HG02852 (cell line): ENCODE results near the gene TFDP2.
"Not testable (repeated sequence)": the region's sequence is repeated elsewhere in the genome, so short reads cannot be mapped to it uniquely, and the experiment has no call there.

Source experiments
- ATAC-seq: cut with Tn5 transposase; IDR thresholded peaks from one replicate; pipeline ENCODE4 v1.9.1; 2021; ENCODE audit warnings: mild to moderate bottlenecking, moderate library complexity; ENCODE audit not compliant: unreplicated experiment

Gene TFDP2

GRCh38 chr3:141930801-141931200 is 218.5 kb downstream of the TFDP2 start:
- no peak for ATAC-seq

DNA sequence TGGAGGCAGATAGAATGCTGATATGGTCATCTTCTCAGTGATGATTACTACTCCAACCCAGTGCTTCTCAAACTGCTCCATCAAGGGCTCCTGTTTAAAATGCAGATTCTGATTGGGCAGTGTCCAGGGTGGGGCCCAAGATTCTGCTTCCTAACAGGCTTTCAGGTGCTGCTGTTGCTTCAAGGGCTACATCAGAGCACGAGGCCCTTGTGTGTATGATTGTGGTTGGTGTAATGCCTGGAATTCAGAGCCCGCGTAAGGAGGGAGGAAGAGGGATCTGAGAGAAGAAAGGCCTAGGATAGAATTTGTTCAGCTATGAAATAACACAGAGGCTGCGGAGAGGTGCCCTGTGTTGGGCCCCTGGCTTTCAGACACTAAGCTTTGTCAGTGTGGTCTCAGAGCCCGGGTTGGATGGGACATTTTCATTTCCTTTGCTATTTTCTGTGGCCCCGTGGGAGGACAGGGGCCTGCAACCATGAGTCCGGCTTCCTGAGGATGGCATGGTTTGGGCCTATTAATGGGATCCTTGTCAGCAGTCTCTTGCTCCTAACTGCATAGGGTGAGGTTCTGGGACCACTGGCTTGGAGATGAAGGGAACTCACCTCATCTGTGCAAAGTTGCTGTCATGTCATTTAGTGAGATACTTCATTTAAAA is 219.9 kb downstream of the TFDP2 start:
- ATAC-seq = no peak

- ATAC-seq = no peak
Observed at GRCh38 chr3:141928631-141929270, 220.6 kb downstream of the TFDP2 start.

DNA sequence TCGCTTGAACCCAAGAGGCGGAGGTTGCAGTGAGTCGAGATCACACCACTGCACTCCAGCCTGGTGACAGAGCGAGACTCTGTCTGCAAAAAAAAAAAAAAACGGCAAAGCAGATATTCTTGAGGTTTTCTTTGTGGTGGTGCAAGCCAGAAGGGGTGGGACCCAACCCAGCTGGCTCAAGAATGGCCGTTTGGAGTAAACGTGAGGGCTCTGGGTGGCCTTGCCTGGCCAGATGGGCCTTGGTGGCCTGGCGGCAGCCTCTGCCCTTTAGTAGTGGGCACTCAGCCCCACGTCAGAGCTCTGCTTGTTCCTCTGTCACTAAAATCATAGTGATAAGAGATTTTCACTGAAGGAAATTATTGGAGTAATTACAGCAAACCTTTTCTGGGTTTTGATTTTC is 222.4 kb downstream of the TFDP2 start:
- no peak for ATAC-seq

DNA sequence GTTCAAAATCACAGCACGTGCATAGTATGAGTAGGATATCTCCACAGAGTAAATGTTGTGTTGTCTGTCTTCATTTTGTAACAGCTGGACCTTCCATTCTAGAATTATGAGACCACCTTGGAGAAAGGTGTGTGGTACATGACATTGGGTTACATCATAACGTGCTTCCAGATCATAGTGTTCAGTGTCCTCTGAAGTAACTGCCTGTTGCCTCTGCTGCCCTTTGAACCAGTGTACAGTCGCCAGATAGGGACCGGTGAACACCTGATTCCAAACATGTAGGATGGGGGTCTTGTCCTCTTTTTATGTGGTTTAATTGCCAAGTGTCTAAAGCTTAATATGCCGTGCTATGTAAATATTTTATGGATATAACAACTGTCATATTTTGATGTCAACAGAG is 223.7 kb downstream of the TFDP2 start:
- not testable (repeated sequence) for ATAC-seq

- no peak for ATAC-seq
Observed at GRCh38 chr3:141921316-141921715, 228.0 kb downstream of the TFDP2 start.

- no peak for ATAC-seq
Observed at GRCh38 chr3:141920701-141921100, 228.6 kb downstream of the TFDP2 start.

DNA sequence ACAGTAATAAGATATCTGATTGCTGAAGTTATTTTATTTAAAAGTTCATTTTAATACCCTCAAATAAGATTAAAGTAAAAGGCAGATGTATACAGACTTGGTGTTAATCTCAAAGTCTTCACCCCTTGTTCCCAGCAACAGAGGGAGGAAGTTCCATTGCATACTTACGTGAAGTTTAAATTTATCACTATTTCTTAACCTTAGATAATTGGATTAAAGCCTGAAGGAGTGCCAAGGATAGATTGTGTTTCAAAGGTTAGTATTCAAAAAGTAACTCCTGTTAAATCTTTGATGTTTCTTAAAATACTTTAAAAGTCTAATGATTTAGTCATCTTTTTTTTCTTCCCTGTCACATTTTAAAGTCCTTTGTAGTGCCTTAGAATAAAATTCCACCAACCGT is 233.6 kb downstream of the TFDP2 start:
- ATAC-seq = no peak

DNA sequence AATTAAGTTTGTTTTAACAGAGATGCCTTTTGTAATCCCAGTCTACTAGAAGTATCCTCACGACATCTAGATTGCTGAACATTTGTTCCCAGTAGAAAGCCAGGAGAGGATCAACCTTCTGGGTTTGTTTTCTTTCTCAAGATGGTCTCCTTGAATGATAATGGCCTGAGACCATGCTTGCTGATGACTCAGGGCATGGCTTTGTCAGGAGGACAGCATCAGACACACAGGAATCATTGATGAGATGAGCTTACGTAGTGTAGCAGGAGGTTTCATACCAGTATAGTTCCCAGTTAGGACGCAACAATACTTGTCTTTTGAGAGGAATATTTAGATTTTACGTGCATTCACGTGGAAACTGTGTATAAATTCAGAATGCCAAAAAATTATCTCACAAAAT is 234.3 kb downstream of the TFDP2 start:
- no peak for ATAC-seq

GRCh38 chr3:141914311-141914710 is 235.0 kb downstream of the TFDP2 start:
- ATAC-seq = no peak

DNA sequence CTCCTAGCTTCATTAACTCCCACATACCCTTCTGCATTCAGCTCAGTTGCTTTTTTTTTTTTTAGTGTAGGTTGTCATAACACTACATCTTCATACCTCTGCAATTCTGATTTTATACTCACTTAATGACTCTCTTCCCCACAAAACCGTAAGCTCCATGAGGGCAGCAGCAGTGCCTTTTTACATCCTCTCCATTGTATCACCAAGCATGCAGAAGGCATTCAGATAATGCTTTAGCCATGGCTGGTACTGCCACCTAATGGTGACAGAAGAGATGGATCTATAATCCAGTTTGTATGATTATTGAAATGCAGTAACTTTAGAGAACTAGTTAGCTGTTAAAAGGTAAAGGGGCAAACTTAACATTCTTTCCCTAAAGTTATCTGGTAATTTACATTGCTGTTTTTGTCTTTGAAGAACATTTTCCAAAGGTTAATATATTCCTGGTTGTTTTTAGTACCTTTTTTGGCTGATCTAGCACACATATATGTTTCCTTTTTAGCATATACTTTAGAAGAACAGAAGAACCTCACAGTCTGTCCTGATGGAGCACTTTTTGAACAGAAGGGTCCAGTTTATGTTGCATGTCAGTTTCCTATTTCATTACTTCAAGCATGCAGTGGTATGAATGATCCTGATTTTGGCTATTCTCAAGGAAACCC is 236.1 kb downstream of the TFDP2 start:
- peak; percentile 68 for ATAC-seq

DNA sequence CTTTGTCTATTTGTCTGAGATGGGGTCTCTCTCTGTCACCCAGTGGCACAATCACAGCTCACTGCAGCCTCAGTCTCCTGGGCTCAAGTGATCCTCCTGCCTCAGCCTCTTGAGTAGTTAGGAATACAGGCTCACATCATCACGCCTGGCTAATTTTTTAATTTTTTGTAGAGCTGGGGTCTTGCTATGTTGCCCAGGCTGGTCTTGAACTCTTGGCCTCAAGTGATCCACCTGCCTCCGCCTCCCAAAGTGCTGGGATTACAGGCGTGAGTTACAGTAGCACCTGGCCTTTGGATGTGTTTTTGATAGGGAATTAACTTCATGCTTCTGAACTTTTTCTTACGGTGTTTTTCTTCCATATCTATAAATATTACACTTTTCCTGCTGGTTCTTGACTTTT is 239.4 kb downstream of the TFDP2 start:
- not testable (repeated sequence) for ATAC-seq

GRCh38 chr3:141909408-141909807 is 239.9 kb downstream of the TFDP2 start:
- no peak for ATAC-seq

- no peak for ATAC-seq
Observed at GRCh38 chr3:141905129-141905528, 244.2 kb downstream of the TFDP2 start.

- no peak for ATAC-seq
Observed at GRCh38 chr3:141904203-141904602, 245.1 kb downstream of the TFDP2 start.

- ATAC-seq = no peak
Observed at GRCh38 chr3:141901914-141902313, 247.4 kb downstream of the TFDP2 start.

- no peak for ATAC-seq
Observed at GRCh38 chr3:141900343-141900742, 249.0 kb downstream of the TFDP2 start.

DNA sequence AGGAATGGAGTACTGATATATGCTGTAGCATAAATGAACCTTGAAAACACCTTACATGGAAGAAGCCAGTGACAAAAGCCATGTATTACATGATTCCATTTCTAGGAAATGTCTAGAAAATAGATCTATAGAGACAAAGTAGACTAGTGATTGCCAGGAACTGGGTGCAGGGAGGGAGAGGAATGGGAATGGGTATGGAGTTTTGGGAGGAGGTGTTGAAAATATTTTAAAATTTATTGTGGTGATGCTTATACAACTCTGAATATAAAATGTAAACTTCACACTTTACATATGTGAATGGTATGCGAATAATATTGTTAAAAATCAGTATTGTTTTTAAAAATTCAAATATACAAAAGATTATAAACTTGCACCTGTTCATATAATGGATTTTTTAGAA is 250.4 kb downstream of the TFDP2 start:
- ATAC-seq = no peak

- ATAC-seq = no peak
Observed at GRCh38 chr3:141895731-141896130, 253.6 kb downstream of the TFDP2 start.

DNA sequence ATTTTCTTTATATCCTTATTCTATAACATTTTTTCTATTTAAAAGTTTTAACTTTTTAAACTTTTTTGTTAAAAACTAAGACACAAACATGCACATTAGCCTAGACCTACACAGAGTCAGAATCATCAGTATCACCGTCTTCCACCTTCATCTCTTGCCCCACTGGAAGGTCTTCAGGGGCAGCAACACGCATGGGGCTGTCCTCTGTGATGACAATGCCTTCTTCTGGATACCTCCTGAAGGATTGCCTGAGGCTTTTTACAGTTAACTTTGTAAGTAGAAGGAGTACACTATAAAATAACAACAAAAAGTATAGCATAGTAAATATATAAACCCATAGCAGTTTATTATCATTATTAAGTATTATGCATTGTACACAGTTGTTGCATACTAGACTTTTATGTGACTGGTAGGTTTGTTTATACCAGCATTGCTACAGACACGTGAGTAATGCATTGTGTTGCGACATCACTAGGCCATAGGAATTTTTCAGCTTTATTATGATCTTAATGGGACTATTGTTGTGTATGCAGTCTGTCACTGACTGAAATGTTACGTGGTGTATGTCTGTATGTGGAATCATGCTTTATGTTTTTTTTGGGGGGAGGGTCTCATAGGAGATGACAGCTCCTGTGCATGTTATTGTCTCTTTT is 254.7 kb downstream of the TFDP2 start:
- no peak for ATAC-seq
